Karpas-422 (cell line): ENCODE data around the gene PLVAP. TPM values are rescaled to one million over a fixed set of nuclear protein-coding genes. Genes with fewer than 3 reads are reported as not detected.

Experiments used
- DNase-seq: peaks from one replicate; pipeline ENCODE4 v3.0.0-alpha.2; 2015
- H2AFZ ChIP-seq: fragments of 200-600 bp; sonication (generic); 2 replicates; pipeline ENCODE4 v1.6.1; 2014; ENCODE audit warnings: antibody characterized with exemption, low read length, mixed read lengths
- H3K27ac ChIP-seq: fragments of 200-600 bp; sonication (generic); 2 replicates; pipeline ENCODE4 v1.5.1; 2014; ENCODE audit warnings: mild to moderate bottlenecking, low read length, moderate library complexity
- H3K27me3 ChIP-seq: fragments of 200-600 bp; sonication (generic); 2 replicates; pipeline ENCODE4 v1.6.1; 2014; ENCODE audit warnings: low read length, mixed read lengths
- H3K36me3 ChIP-seq: fragments of 200-600 bp; sonication (generic); 2 replicates; pipeline ENCODE4 v1.6.1; 2014; ENCODE audit warnings: low read length, mixed read lengths; ENCODE audit not compliant: insufficient read depth
- H3K4me1 ChIP-seq: fragments of 200-600 bp; sonication (generic); 2 replicates; pipeline ENCODE4 v1.6.1; 2014; ENCODE audit warnings: mild to moderate bottlenecking, low read length, mixed read lengths
- H3K4me2 ChIP-seq: fragments of 200-600 bp; sonication (generic); 2 replicates; pipeline ENCODE4 v1.6.1; 2014; ENCODE audit warnings: low read length, low read depth, mild to moderate bottlenecking; ENCODE audit not compliant: poor library complexity, severe bottlenecking
- H3K4me3 ChIP-seq: fragments of 200-600 bp; sonication (generic); 2 replicates; pipeline ENCODE4 v1.5.1; 2014; ENCODE audit warnings: mild to moderate bottlenecking, antibody characterized with exemption, low read length, mixed read lengths
- H3K79me2 ChIP-seq: fragments of 200-600 bp; sonication (generic); 2 replicates; pipeline ENCODE4 v1.6.1; 2014; ENCODE audit warnings: mild to moderate bottlenecking, low read length, mixed read lengths
- H3K9ac ChIP-seq: fragments of 200-600 bp; sonication (generic); 2 replicates; pipeline ENCODE4 v1.6.0; 2014; ENCODE audit warnings: low read length
- H3K9me2 ChIP-seq: fragments of 200-600 bp; sonication (generic), shearing (Covaris generic); replicated peaks from 2 replicates; pipeline ENCODE4 v1.6.0; 2014; ENCODE audit warnings: mild to moderate bottlenecking, low read length, moderate library complexity; ENCODE audit not compliant: insufficient read depth
- H3K9me3 ChIP-seq: fragments of 300-700, 200-600 bp; sonication (generic); 2 replicates; pipeline ENCODE4 v1.6.1; 2014; ENCODE audit warnings: low read length, mixed read lengths
- H4K20me1 ChIP-seq: fragments of 200-600 bp; sonication (generic); 2 replicates; pipeline ENCODE4 v1.6.1; 2014; ENCODE audit warnings: mild to moderate bottlenecking, antibody characterized with exemption, low read length, low read depth; ENCODE audit not compliant: insufficient read depth
- total RNA-seq: library from RNA; depleted of rRNA; stranded (reverse); fragments of >200 nt; shearing (Covaris generic); gene quantifications from 2 replicates; pipeline ENCODE4 v1.2.3, GENCODE V29; 2014; ENCODE audit warnings: low replicate concordance

Gene PLVAP
- total RNA-seq, 1 experiment from 2014 or later = 0.41 TPM

DNA sequence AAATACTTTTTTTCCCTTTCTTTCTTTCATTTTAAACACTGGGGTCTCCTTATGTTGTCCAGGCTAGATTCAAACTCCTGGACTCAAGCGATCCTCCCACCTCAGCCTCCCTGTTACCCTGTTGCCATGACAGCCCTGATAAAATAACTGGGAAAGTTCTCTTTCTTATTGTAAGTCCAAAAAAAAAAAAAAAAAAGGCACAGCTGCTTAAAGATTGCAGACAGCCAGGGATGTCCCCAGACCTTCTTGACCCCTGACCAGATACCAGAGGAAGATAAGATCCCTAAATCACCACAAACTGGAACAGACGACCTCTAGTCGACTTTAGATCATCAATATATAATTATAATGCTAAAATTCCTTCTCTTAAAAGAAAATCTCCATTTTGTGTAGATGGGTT is 41.6 kb upstream of the PLVAP start:
- H3K27ac ChIP-seq = peak overlapping the region; percentile 71
- peaks cover 18% of the 10 kb centered on the region for H3K4me1 ChIP-seq
- H3K9me3 ChIP-seq = no peaks in the 10 kb centered on the region
- DNase-seq = no peak
- peak overlapping the region; percentile 83 for H3K9ac ChIP-seq
- H3K36me3 ChIP-seq = 0 out of 2 replicates have a peak, but pooled peaks cover 2% of the 10 kb centered on the region
- H3K27me3 ChIP-seq = no peaks in the 10 kb centered on the region
- H2AFZ ChIP-seq = no peak overlapping the region
- H3K79me2 ChIP-seq = no peaks in the 10 kb centered on the region
- peak overlapping the region; percentile 80 for H3K4me3 ChIP-seq
- H3K9me2 ChIP-seq = no peaks in the 10 kb centered on the region
- H4K20me1 ChIP-seq = no peaks in the 10 kb centered on the region
- H3K4me2 ChIP-seq = peak overlapping the region; percentile 95

DNA sequence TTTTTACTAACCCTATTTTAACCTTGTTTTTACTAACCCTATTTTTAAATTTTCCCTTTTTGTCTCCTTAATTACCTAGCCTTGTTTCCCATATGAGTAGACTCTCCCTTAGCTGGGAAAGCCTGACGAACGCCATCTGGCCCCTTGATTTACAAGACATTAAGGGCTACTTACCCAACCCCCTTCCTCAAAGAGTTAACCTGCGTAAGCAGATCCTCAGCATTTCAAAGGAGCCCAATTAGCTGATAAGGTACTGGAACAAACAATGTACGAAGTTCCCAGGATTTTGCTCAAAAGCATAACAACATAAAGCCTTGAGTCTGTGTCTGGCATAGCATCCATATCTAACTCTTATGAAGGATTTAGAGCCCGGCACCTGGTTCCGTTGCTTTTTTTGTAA is 38.0 kb upstream of the PLVAP start:
- Histone ChIP-seq H3K27ac (no peak overlapping the region), H3K36me3 (peaks cover 14% of the 10 kb centered on the region; the same call in 1 of the 2 replicates), H3K27me3 (no peaks in the 10 kb centered on the region), H4K20me1 (no peaks in the 10 kb centered on the region), H3K4me2 (no peak overlapping the region), H3K9me2 (no peaks in the 10 kb centered on the region), H2AFZ (no peak overlapping the region), H3K4me3 (no peak overlapping the region), H3K9me3 (no peaks in the 10 kb centered on the region), H3K9ac (no peak overlapping the region), H3K4me1 (peaks cover 37% of the 10 kb centered on the region), H3K79me2 (peaks cover 10% of the 10 kb centered on the region)
- no peak for DNase-seq

DNA sequence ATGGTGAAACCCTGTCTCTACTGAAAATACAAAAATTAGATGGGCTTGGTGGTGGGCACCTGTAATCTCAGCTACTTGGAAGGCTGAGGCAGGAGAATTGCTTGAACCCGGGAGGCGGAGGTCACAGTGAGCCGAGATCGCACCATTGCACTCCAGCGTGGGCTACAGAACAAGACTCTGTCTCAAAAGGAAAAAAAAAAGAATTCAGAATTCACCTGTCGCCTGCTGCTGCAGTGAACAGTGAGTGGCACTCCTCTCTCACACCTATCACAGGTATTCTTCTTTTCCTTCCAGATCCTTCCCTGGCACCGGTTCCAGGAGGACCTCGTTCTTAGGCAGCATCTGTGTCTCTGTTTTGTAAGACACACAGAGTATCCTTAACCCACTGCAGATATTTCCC is 37.0 kb upstream of the PLVAP start:
- no peak overlapping the region for H2AFZ ChIP-seq
- H3K79me2 ChIP-seq = peaks cover 17% of the 10 kb centered on the region
- no peaks in the 10 kb centered on the region for H3K27me3 ChIP-seq
- H4K20me1 ChIP-seq = no peaks in the 10 kb centered on the region
- H3K4me1 ChIP-seq = peaks cover 31% of the 10 kb centered on the region
- no peak overlapping the region for H3K9ac ChIP-seq
- H3K27ac ChIP-seq = no peak overlapping the region
- H3K9me3 ChIP-seq = no peaks in the 10 kb centered on the region
- H3K36me3 ChIP-seq = peaks cover 18% of the 10 kb centered on the region; the same call in 1 of the 2 replicates
- no peak overlapping the region for H3K4me3 ChIP-seq
- H3K4me2 ChIP-seq = no peak overlapping the region
- H3K9me2 ChIP-seq = no peaks in the 10 kb centered on the region
- no peak for DNase-seq

DNA sequence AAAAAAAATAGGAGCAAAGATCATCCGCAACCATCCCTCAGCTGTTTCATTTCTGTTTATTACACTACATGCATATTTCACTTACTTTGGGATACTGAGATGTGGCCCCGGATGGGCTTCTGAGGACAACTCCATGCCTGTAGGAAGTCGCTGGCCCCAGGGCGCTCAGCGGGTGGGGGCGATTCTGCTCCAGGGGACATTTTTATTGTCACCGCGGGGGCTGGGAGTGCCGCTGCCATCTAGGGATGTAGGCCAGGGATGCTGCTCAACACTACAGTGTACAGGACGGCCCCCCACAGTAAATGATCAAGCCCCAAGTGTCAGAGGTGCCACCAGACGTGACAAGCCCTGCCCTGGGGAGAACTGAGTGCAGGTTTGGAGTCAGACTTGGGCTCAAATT is 34.7 kb upstream of the PLVAP start:
- no peak overlapping the region for H3K9ac ChIP-seq
- peaks cover 26% of the 10 kb centered on the region for H3K79me2 ChIP-seq
- no peaks in the 10 kb centered on the region for H3K27me3 ChIP-seq
- no peaks in the 10 kb centered on the region for H3K9me3 ChIP-seq
- H3K27ac ChIP-seq = peak overlapping the region; percentile 48; the same call in 1 of the 2 replicates
- DNase-seq = no peak
- no peak overlapping the region for H2AFZ ChIP-seq
- H3K9me2 ChIP-seq = no peaks in the 10 kb centered on the region
- peaks cover 18% of the 10 kb centered on the region; the same call in 1 of the 2 replicates for H3K36me3 ChIP-seq
- H3K4me1 ChIP-seq = peaks cover 33% of the 10 kb centered on the region
- no peak overlapping the region for H3K4me2 ChIP-seq
- no peaks in the 10 kb centered on the region for H4K20me1 ChIP-seq
- H3K4me3 ChIP-seq = no peak overlapping the region

DNA sequence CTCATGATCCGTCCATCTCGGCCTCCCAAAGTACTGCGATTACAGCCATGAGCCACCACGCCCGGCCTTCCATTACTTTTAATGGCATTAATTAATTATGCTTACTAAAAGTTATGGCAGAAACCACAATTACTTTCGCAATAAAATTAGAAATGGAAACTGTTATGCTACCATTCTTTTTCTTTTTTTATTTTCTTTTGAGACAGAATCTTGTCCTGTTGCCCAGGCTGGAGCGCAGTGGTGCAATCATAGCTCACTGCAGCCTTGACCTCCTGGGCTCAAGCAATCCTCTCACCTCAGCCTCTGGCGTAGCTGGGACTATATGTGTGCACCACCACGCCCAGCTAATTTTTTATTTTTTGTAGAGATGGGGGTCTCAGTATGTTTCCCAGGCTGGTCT is 32.8 kb upstream of the PLVAP start:
- no peak for DNase-seq
- Histone ChIP-seq H3K36me3 (peaks cover 18% of the 10 kb centered on the region; the same call in 1 of the 2 replicates), H4K20me1 (no peaks in the 10 kb centered on the region), H3K27me3 (no peaks in the 10 kb centered on the region), H3K9me2 (no peaks in the 10 kb centered on the region), H3K4me1 (peaks cover 50% of the 10 kb centered on the region), H3K9ac (no peak overlapping the region), H3K4me3 (no peak overlapping the region), H2AFZ (no peak overlapping the region), H3K27ac (no peak overlapping the region), H3K79me2 (peaks cover 41% of the 10 kb centered on the region), H3K4me2 (no peak overlapping the region), H3K9me3 (no peaks in the 10 kb centered on the region)

DNA sequence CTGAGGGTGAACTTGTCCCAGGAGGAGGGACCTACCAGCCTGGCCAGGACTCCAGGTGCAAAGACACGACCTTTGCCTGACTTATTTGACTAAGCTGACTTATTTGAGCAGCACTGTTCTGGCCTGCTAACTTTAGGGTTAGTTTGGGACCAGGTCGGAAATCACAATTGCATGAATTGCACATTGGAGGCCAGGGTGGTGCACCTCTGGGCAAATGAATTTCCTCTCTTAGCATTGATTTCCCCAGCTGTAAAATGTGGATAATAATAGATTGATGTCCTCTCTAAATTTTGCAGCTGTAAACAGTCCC is 29.7 kb upstream of the PLVAP start:
- Histone ChIP-seq H3K4me1 (peaks cover 44% of the 10 kb centered on the region), H3K9me3 (no peaks in the 10 kb centered on the region), H3K27ac (peak overlapping the region; percentile 96), H3K36me3 (peaks cover 15% of the 10 kb centered on the region; the same call in 1 of the 2 replicates), H3K79me2 (peaks cover 59% of the 10 kb centered on the region), H3K9me2 (no peaks in the 10 kb centered on the region), H3K4me3 (peak overlapping the region; percentile 79), H3K4me2 (peak overlapping the region; percentile 89), H3K9ac (peak overlapping the region; percentile 91), H4K20me1 (peaks cover 3% of the 10 kb centered on the region; the same call in 1 of the 2 replicates), H3K27me3 (no peaks in the 10 kb centered on the region), H2AFZ (no peak overlapping the region)
- peak; percentile 92 for DNase-seq

DNA sequence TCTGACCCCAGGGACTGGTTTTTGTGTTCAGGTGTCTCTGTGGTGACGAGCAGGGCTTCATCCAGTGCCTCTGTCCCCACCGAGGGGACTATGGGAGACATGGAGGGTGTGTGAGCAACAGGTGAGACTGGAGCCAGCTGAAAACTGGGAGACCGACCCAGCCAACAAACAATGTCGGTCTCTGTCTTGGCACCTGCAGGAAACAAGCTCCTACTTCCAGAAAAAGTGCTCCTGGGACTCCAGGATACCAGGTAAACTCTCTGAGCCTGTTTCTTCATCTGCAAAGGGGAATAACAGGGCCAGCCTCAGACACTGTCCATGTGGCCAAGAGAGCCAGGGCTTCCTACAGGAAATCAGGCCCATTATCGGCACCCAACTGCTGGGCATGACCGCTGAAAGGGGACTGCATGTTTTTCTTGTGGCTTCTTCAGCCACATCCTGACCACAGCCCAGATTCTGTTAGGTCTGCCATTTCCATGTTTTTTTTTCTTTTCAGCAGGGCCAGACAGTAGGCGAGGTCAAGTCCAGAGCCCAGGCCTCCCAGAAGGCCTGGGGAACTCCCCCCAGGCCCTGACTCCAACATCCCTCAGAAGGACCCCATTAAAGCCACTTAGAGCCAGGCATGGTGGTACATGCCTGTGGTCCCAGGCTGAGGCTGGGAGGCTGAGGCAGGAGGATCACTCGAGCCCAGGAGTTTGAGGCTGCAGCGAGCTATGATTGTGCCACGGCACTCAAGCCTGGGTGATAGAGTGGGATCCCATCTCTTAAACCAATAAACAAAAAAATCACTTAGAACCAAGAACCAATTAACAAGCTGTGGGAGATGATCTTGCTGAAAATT is 29.1 kb upstream of the PLVAP start:
- Histone ChIP-seq H3K4me1 (peaks cover 39% of the 10 kb centered on the region), H4K20me1 (peaks cover 3% of the 10 kb centered on the region; the same call in 1 of the 2 replicates), H3K79me2 (peaks cover 54% of the 10 kb centered on the region), H3K9me2 (no peaks in the 10 kb centered on the region), H3K9me3 (no peaks in the 10 kb centered on the region), H3K27me3 (no peaks in the 10 kb centered on the region), H2AFZ (no peak overlapping the region), H3K27ac (peak overlapping the region; percentile 96), H3K36me3 (peaks cover 14% of the 10 kb centered on the region), H3K4me3 (peak overlapping the region; percentile 79), H3K9ac (peak overlapping the region; percentile 91), H3K4me2 (peak overlapping the region; percentile 89)
- no peak for DNase-seq

DNA sequence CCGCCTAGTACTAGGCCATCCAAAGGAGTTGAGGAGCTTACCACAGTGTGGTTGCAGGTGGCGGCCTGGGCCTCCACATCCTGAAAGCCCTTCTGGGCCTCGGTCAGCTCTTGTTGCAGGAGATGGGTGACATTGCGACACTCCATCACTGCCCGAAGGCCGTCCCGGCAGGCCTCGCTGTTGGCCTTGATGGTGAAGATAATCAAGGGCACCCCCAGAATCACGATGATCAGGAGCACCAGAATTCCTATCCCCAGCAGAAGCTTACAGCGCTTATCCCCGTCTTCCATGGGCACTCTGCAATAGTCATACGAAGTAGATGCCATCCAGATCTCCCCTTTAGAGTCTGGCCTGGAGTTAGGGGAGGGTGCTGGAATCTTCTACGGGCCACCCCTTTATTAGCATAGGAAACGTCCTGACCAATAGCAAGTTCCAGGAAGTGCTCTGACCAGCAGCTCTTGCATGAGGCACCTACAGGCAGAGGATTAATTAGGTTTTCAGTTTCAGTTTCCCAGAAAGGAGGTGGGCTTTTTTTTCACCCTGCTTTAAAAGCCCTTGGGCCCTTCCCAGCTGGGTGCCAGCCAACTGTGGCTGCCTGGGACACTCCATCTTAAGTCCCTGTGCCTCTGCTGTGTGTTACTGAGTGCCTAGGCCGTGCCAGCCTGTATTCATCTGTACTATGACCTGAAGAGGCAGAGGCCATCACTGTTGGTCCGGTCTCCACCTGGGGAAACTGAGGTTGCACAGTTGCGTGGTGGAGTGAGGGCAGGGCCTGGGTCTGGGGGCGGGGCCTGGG is 28.3 kb upstream of the PLVAP start, which contains the start of gene BST2:
Gene BST2, minus strand, starts transcription at position 381 of the 796 bp plus-strand sequence. Its CDS starts 55 bp downstream, at position 326.
- DNase-seq = peak; percentile 96
- no peaks in the 10 kb centered on the region for H3K27me3 ChIP-seq
- peak within 1 kb of the TSS; percentile 91 for H3K9ac ChIP-seq
- peaks cover 12% of the 10 kb centered on the region for H3K36me3 ChIP-seq
- H2AFZ ChIP-seq = 0 out of 2 replicates have a peak within 1 kb of the TSS, but pooled peaks have one; percentile 23
- H3K4me3 ChIP-seq = peak within 1 kb of the TSS; percentile 79
- no peaks in the 10 kb centered on the region for H3K9me3 ChIP-seq
- H3K27ac ChIP-seq = peak within 1 kb of the TSS; percentile 96
- H3K4me2 ChIP-seq = peak within 1 kb of the TSS; percentile 89
- peaks cover 52% of the 10 kb centered on the region for H3K79me2 ChIP-seq
- H3K4me1 ChIP-seq = peaks cover 37% of the 10 kb centered on the region
- H4K20me1 ChIP-seq = peaks cover 3% of the 10 kb centered on the region; the same call in 1 of the 2 replicates
- H3K9me2 ChIP-seq = no peaks in the 10 kb centered on the region
